GM12872 (cell line): ENCODE data around the gene GOSR2.

ENCODE experiments used
- CTCF ChIP-seq: IDR thresholded peaks from 3 replicates; pipeline ENCODE4 v1.5.1; 2011; ENCODE audit warnings: low read depth, mild to moderate bottlenecking, low read length, moderate library complexity; ENCODE audit not compliant: insufficient read depth

GOSR2 gene

GRCh38 chr17:46886310-46886663 is 36.7 kb upstream of the GOSR2 start:
- no peak for TF ChIP-seq CTCF

DNA sequence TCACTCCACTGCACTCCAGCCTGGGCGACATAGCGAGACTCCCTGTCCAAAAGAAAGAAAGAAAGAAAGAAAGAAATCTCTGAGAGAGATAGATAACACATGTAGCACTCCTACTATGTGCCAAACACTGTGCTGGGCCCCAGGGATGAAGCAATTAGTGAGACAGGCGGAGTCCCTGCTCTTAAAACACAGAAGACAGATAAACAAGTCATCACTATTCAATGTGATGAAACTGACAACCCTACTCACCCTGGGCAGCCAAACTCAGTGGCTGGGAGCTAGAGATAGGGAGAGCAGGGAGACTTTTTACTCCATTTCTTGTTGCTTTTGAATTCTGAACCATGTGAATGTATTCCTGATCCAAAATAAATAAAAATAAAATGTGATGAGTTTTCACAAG is 35.2 kb upstream of the GOSR2 start:
- no peak for TF ChIP-seq CTCF

- no peak for TF ChIP-seq CTCF
Measured at GRCh38 chr17:46888727-46889126, 34.2 kb upstream of the GOSR2 start.

GRCh38 chr17:46889519-46889918 is 33.4 kb upstream of the GOSR2 start:
- TF ChIP-seq CTCF: no peak

- TF ChIP-seq CTCF: no peak
Measured at GRCh38 chr17:46889992-46890564, 32.9 kb upstream of the GOSR2 start.

- TF ChIP-seq CTCF: no peak
Measured at GRCh38 chr17:46890638-46891037, 32.3 kb upstream of the GOSR2 start.

- no peak for TF ChIP-seq CTCF
Measured at GRCh38 chr17:46892192-46892703, 30.7 kb upstream of the GOSR2 start.

- TF ChIP-seq CTCF: no peak
Measured at GRCh38 chr17:46894024-46894423, 28.9 kb upstream of the GOSR2 start.
